ENCODE measurements around the gene ADIPOR1.

The ADIPOR1 gene

DNA sequence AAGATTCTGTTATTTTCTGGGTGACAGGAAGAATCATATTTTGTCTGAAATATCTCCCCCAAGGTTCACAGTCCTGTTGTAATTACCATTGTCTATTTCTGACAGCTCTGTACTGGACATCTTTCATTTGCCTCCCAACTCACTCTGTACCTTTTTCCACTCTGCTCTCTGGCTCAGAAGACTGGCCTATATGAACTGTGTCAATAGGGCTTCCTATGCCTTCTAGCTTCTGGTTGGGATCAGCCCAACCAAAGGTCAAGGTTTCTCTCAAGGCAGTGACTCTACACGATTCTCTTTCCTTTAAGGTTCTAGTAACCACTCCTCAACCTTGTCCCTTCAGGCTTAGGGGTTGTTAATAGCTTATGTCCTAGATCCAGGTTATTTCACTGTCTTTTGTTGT, 48.6 kb downstream of the ADIPOR1 start:
- no peak for TF ChIP-seq POLR2AphosphoS5 (IDR thresholded peaks at IDR 0.05; ENCODE audit: low read depth, low read length)

DNA sequence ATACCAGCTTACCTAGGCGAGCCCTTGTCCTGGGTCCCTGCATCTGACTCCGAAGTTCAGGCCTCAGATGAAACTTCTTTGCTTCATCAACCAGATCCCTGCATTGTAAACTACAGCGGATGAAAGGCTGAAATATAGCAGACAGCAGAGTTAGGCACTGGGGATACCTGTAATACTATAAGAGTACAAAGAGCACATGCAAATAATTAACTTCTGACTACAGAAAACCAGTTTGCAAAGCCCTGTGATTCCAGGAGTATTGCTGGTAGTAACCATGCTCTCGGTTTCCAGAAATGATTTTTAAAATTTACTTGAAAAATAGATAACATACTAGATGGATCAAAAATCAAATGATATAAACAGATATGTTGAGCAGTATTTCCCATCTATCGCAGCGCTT, 49.1 kb downstream of the ADIPOR1 start:
- TF ChIP-seq SIN3A (IDR thresholded peaks at IDR 0.05; ENCODE audit: borderline replicate concordance, insufficient read depth, low read length): no peak
- TF ChIP-seq, protein P1, sequence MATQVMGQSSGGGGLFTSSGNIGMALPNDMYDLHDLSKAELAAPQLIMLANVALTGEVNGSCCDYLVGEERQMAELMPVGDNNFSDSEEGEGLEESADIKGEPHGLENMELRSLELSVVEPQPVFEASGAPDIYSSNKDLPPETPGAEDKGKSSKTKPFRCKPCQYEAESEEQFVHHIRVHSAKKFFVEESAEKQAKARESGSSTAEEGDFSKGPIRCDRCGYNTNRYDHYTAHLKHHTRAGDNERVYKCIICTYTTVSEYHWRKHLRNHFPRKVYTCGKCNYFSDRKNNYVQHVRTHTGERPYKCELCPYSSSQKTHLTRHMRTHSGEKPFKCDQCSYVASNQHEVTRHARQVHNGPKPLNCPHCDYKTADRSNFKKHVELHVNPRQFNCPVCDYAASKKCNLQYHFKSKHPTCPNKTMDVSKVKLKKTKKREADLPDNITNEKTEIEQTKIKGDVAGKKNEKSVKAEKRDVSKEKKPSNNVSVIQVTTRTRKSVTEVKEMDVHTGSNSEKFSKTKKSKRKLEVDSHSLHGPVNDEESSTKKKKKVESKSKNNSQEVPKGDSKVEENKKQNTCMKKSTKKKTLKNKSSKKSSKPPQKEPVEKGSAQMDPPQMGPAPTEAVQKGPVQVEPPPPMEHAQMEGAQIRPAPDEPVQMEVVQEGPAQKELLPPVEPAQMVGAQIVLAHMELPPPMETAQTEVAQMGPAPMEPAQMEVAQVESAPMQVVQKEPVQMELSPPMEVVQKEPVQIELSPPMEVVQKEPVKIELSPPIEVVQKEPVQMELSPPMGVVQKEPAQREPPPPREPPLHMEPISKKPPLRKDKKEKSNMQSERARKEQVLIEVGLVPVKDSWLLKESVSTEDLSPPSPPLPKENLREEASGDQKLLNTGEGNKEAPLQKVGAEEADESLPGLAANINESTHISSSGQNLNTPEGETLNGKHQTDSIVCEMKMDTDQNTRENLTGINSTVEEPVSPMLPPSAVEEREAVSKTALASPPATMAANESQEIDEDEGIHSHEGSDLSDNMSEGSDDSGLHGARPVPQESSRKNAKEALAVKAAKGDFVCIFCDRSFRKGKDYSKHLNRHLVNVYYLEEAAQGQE (IDR thresholded peaks at IDR 0.05; ENCODE audit: insufficient read depth in 1 of 2, low read depth in 2 of 2, low read length in 2 of 2): no peak
- TF ChIP-seq TAF1 (IDR thresholded peaks at IDR 0.05; ENCODE audit: borderline replicate concordance, insufficient read depth, low read length): no peak
- no peak for TF ChIP-seq POLR2AphosphoS5 (IDR thresholded peaks at IDR 0.05; ENCODE audit: low read depth, low read length)
- TF ChIP-seq FOXP2 (optimal IDR thresholded peaks at IDR 0.05; ENCODE audit: borderline replicate concordance, extremely low read depth, extremely low read length, insufficient read depth): no peak

DNA sequence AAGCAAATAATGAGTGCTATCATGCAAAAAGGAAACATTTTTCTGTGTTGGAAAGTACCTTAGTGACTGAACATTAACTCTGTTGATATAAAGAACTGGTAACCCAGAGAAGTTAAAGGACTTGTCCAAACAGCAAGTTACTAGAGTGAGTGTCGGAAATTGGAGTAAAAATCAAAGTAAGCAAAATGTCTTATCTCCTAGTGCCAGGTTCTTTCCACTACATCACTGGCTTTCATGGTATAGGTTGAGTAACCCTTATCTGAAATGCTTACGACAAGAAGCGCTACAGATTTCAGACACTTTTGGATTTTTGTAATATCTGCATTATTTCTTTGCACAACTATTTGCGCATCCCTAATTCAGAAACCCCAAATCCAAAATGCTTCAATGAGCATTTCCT, 52.8 kb downstream of the ADIPOR1 start:
- TF ChIP-seq FOXP2 (optimal IDR thresholded peaks at IDR 0.05; ENCODE audit: borderline replicate concordance, extremely low read depth, extremely low read length, insufficient read depth) (no peak), POLR2AphosphoS5 (IDR thresholded peaks at IDR 0.05; ENCODE audit: low read depth, low read length) (no peak), SIN3A (IDR thresholded peaks at IDR 0.05; ENCODE audit: borderline replicate concordance, insufficient read depth, low read length) (no peak), TAF1 (IDR thresholded peaks at IDR 0.05; ENCODE audit: borderline replicate concordance, insufficient read depth, low read length) (no peak)
- TF ChIP-seq, protein P1 (IDR thresholded peaks at IDR 0.05; ENCODE audit: insufficient read depth in 1 of 2, low read depth in 2 of 2, low read length in 2 of 2): no peak

DNA sequence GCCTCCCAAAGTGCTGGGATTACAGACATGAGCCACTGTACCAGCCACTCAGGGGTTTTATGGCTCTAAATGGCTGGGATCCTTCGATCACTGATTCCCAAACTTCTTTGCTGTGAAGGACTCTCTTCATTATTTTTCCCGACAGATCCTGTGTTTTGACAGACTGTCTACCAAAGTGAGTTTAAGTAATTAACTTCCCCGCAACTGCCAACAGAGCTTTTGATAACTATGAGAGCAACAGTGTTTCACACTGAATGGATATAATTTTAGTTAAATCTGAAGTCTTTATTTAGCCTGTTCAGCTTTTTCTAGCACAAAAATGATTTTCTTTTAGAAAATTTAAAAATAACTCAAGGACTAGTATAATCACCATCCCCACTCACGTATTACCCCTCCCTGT, 56.6 kb downstream of the ADIPOR1 start:
- TF ChIP-seq, protein P1 (IDR thresholded peaks at IDR 0.05; ENCODE audit: insufficient read depth in 1 of 2, low read depth in 2 of 2, low read length in 2 of 2): no peak
- TF ChIP-seq POLR2AphosphoS5 (IDR thresholded peaks at IDR 0.05; ENCODE audit: low read depth, low read length) (no peak), FOXP2 (optimal IDR thresholded peaks at IDR 0.05; ENCODE audit: borderline replicate concordance, extremely low read depth, extremely low read length, insufficient read depth) (no peak), SIN3A (IDR thresholded peaks at IDR 0.05; ENCODE audit: borderline replicate concordance, insufficient read depth, low read length) (no peak), TAF1 (IDR thresholded peaks at IDR 0.05; ENCODE audit: borderline replicate concordance, insufficient read depth, low read length) (no peak)

DNA sequence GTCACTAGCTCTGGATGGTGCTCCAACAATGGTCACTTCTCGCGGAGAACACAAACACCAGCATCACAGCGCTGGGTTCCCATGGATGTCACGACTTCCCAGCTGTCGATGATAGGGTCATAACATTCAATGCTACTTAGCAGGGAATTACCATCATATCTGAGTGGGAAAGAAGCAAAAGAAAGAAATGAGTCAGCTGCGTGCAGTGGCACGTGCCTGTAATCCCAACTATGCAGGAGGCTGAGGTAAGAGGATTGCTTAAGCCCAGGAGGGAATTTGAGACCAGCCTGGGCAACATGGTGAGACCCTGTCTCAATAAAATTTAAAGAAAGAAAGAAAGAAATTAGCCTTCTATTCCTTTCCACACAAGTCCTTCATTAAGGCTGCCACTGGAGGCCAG, 65.6 kb downstream of the ADIPOR1 start:
- TF ChIP-seq, protein P1 (IDR thresholded peaks at IDR 0.05; ENCODE audit: insufficient read depth in 1 of 2, low read depth in 2 of 2, low read length in 2 of 2): no peak
- TF ChIP-seq SIN3A (IDR thresholded peaks at IDR 0.05; ENCODE audit: borderline replicate concordance, insufficient read depth, low read length) (no peak), POLR2AphosphoS5 (IDR thresholded peaks at IDR 0.05; ENCODE audit: low read depth, low read length) (no peak), TAF1 (IDR thresholded peaks at IDR 0.05; ENCODE audit: borderline replicate concordance, insufficient read depth, low read length) (no peak), FOXP2 (optimal IDR thresholded peaks at IDR 0.05; ENCODE audit: borderline replicate concordance, extremely low read depth, extremely low read length, insufficient read depth) (no peak)

Data from PFSK-1 (cell line).